HFFc6 (cell line): ENCODE measurements around the gene S100P. TPM values are rescaled to one million over a fixed set of nuclear protein-coding genes. Genes with fewer than 3 reads are reported as not detected.
"Not testable (repeated sequence)": the region's sequence is repeated elsewhere in the genome, so short reads cannot be mapped to it uniquely, and the experiment has no call there.

Source experiments
- DNase-seq: peaks from one replicate; pipeline ENCODE4 v3.0.0-alpha.2; 2018
- H3K27ac Mint-ChIP-seq: 2 replicates; pipeline ENCODE4 v1.8.0; 2020; ENCODE audit warnings: mild to moderate bottlenecking, mixed read lengths
- H3K27me3 Mint-ChIP-seq: 2 replicates; pipeline ENCODE4 v1.8.0; 2021; ENCODE audit warnings: mild to moderate bottlenecking, moderate library complexity, mixed read lengths; ENCODE audit not compliant: insufficient read depth
- H3K36me3 Mint-ChIP-seq: 2 replicates; pipeline ENCODE4 v1.8.0; 2021; ENCODE audit warnings: low read depth, mixed read lengths
- H3K4me1 Mint-ChIP-seq: 2 replicates; pipeline ENCODE4 v1.8.0; 2020; ENCODE audit warnings: low read depth, mixed read lengths
- H3K4me3 Mint-ChIP-seq: 2 replicates; pipeline ENCODE4 v1.8.0; 2020; ENCODE audit warnings: mild to moderate bottlenecking, moderate library complexity, mixed read lengths
- H3K9me3 Mint-ChIP-seq: 2 replicates; pipeline ENCODE4 v1.8.0; 2020; ENCODE audit warnings: mild to moderate bottlenecking, mixed read lengths
- CTCF ChIP-seq: fragments of 200-600 bp; sonication (generic); IDR thresholded peaks from 2 replicates; pipeline ENCODE4 v1.5.0; 2021; ENCODE audit warnings: antibody characterized with exemption, mild to moderate bottlenecking
- total RNA-seq, 6 experiments: library from RNA; stranded (reverse); fragmentation: NEBNext Ultra II Directional; extraction: Animal tissue kit (Norgen Biotek cat#: 25700); gene quantifications; 2 replicates in 1 of 6; 3 replicates in 5 of 6; pipeline ENCODE4 v1.2.3, GENCODE V29; 2021

S100P gene
- total RNA-seq, 6 experiments from 2014 or later, result not detected

- no peak overlapping the region for H3K4me3 Mint-ChIP-seq
- peaks cover 45% of the 10 kb centered on the region for H3K4me1 Mint-ChIP-seq
- H3K36me3 Mint-ChIP-seq, result peaks cover 26% of the 10 kb centered on the region
- H3K27ac Mint-ChIP-seq, result no peak overlapping the region
- DNase-seq, result no peak
- H3K9me3 Mint-ChIP-seq, result no peaks in the 10 kb centered on the region; the same call in 1 of the 2 replicates
- TF ChIP-seq CTCF, result no peak
- peaks cover 7% of the 10 kb centered on the region for H3K27me3 Mint-ChIP-seq
Observed at GRCh38 chr4:6671648-6672047, 22.0 kb upstream of the S100P start.

- Mint-ChIP-seq H3K27ac (no peak overlapping the region), H3K4me1 (peaks cover 50% of the 10 kb centered on the region), H3K9me3 (no peaks in the 10 kb centered on the region; the same call in 1 of the 2 replicates), H3K4me3 (no peak overlapping the region), H3K27me3 (peaks cover 7% of the 10 kb centered on the region), H3K36me3 (peaks cover 29% of the 10 kb centered on the region)
- DNase-seq, result no peak
- no peak for TF ChIP-seq CTCF
Observed at GRCh38 chr4:6672131-6672530, 21.5 kb upstream of the S100P start.

GRCh38 chr4:6672541-6673190 lies 21.0 kb upstream of the S100P start:
- peaks cover 32% of the 10 kb centered on the region for H3K36me3 Mint-ChIP-seq
- not testable (repeated sequence) for H3K27me3 Mint-ChIP-seq, DNase-seq, H3K4me3 Mint-ChIP-seq, H3K27ac Mint-ChIP-seq, H3K9me3 Mint-ChIP-seq
- peaks cover 55% of the 10 kb centered on the region for H3K4me1 Mint-ChIP-seq

- not testable (repeated sequence) for H3K9me3 Mint-ChIP-seq, H3K27me3 Mint-ChIP-seq, DNase-seq
- peaks cover 34% of the 10 kb centered on the region for H3K36me3 Mint-ChIP-seq
- peaks cover 51% of the 10 kb centered on the region for H3K4me1 Mint-ChIP-seq
- peak overlapping the region; percentile 98 for H3K4me3 Mint-ChIP-seq
- peak overlapping the region; percentile 85 for H3K27ac Mint-ChIP-seq
Observed at GRCh38 chr4:6673191-6673659, 20.5 kb upstream of the S100P start.

- Mint-ChIP-seq H3K27ac (peak overlapping the region; percentile 85), H3K4me3 (peak overlapping the region; percentile 98), H3K36me3 (peaks cover 34% of the 10 kb centered on the region), H3K9me3 (no peaks in the 10 kb centered on the region; the same call in 1 of the 2 replicates), H3K27me3 (peaks cover 7% of the 10 kb centered on the region), H3K4me1 (peaks cover 44% of the 10 kb centered on the region)
- peak; percentile 93 for DNase-seq
- TF ChIP-seq CTCF, result no peak
Observed at GRCh38 chr4:6673660-6674499, 19.8 kb upstream of the S100P start.

GRCh38 chr4:6674500-6675149 lies 19.1 kb upstream of the S100P start:
- DNase-seq, result no peak
- Mint-ChIP-seq H3K36me3 (peaks cover 33% of the 10 kb centered on the region), H3K27me3 (peaks cover 7% of the 10 kb centered on the region), H3K9me3 (no peaks in the 10 kb centered on the region; the same call in 1 of the 2 replicates), H3K27ac (peak overlapping the region; percentile 66), H3K4me3 (peak overlapping the region; percentile 98), H3K4me1 (peaks cover 40% of the 10 kb centered on the region)
- TF ChIP-seq CTCF, result peak; percentile 67
